Hypothalamus (tissue), 51 donors: ENCODE results near the gene CELF2.

Experiments used
- DNase-seq, 51 donors: peaks; one replicate each; lab custom pipeline; 2025; lab: John Stamatoyannopoulos, UW

CELF2 gene

DNA sequence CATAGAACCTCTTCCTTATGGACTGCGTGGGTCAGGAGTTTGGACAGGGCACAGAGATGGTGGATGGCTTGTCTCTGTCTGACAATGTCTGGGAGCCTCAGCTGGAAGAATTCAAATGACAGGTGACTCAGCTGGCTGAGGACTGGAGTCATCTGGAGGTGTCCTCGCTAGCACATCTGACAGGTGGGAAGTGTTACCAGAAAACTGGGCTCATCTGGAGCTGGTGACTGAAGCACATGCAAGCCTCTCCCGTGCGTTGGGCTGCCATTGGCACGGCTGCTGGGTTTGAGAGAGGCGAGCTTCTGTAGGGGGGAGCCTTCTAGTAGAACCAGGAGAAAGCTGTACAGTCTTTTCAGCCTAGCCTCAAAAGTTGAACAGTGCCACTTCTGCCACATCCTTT is 71.0 kb downstream of the CELF2 start:
- peak in 1 of 51 donors; percentile 34 for DNase-seq

GRCh38 chr10:11089272-11089671 is 71.6 kb downstream of the CELF2 start:
- no peak for DNase-seq

- no peak for DNase-seq
Measured at GRCh38 chr10:11091517-11092102, 73.9 kb downstream of the CELF2 start.

DNA sequence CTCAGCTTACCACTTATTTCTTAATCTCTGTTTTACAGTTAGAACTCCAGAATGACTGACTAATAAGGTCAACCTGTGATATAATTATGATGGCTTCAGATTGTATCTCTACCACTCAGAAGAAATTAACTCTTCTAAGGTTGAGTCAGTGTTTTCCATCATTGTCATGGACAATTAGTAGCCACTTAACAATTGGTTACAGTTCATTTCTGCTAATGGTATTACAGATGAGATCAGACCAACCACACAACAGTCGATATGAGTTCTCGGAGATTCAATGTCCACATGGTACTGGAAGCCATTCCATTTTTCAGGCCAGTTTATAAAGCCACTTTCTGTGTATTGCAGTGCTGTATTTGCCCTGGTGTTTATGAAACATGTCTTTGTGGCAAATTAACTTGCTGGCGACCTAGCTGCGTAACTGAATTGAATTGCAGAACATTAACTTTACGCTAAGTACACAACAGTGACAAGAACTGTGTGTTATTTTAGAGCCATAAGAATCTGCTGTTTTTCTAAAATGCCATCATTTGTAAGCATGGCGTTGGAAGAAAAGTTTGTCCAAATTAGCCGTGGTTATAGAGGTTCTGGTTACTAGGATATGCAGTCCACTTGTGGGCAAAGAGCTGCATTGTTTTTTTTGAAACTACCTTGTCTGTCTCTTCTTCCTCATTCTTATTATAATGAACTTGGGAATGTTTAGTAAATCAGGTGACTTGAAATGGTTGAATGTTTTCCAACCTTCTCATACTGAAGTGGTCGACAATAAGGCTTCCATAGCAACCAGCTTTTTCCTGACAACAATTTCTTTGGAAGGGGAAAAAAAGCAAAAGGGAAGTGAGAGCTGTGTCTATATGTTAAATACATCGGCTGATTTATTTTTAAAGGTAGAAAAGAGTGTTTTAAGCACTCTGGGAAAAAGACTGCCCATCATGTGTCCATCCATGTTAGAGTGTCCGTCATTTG is 76.4 kb downstream of the CELF2 start:
- no peak for DNase-seq

- DNase-seq: peak in 1 of 51 donors; percentile 20
Measured at GRCh38 chr10:11095374-11095801, 77.7 kb downstream of the CELF2 start.

GRCh38 chr10:11096422-11096821 is 78.8 kb downstream of the CELF2 start:
- peak in 1 of 51 donors; percentile 19 for DNase-seq

DNA sequence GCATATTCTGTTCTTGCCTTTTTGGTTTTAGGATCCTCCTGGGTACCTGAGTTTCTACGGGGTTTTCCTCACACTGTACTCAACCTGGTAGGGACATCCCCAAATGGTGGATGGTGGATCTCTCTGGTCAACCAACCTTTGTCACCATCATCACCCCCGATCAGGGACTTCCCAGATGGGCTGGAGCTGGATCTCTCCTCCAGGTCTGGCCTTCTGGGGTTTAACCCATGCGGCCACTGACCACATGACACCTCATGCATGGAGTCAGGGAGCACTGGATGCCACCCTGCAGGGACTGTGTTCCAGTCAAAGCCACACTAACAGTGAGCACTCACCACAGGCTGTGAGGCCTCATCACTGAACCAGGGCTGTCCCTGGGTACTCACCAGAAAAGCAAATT is 80.0 kb downstream of the CELF2 start:
- DNase-seq: no peak

- no peak for DNase-seq
Measured at GRCh38 chr10:11098666-11099065, 81.0 kb downstream of the CELF2 start.

- no peak for DNase-seq
Measured at GRCh38 chr10:11104772-11105675, 87.4 kb downstream of the CELF2 start.

DNA sequence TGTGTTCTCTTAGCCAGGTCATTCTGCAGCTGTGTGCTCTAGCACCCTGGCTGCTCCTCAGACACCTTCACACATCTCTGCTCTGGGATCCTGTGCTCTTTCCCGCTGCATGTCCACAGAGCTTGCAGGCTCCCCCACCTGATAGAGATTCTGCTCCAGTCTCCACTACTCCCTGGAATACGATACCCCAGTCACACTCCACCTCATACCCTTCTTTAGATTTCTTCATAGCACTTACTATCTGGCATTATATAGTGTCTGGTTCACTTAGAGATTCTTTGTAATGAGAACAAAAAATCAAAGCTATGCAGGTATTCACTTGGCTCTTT is 88.0 kb downstream of the CELF2 start:
- DNase-seq: no peak

DNA sequence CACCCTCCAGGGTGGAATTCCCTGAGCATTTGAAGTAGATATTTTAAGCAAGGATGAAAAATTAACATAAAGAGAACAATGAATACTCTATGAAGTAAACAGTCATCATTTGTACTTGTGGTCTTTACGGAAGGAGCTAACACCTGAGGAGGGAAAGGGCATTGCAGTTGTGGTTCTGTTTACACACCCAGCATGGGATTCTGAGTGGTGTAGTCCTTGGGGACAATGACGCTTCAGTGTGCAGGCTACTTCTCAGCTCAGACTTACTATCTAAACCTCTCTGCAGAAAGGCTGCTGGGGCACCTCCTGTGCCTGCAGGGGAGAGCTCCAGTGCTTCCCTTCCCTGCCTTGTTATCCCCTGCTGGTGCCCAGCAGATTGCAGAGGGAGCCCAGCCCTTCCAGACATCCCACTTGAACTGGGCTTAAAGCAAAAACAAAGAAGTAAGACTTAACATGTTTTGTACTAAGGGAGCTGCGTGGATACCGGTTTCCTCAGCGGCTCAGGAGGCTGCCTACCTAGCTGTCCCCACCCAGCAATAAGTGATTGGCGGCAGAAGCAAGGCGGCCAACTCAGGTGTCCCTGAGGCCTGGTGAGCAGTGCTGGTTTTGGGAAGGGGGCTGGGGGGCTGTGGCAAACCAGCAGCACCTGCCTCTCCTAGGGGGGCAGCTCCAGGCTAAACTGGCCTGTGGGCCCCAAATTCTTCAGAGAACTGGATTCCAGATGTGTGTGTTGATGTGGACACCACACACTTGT is 89.1 kb downstream of the CELF2 start:
- no peak for DNase-seq

DNA sequence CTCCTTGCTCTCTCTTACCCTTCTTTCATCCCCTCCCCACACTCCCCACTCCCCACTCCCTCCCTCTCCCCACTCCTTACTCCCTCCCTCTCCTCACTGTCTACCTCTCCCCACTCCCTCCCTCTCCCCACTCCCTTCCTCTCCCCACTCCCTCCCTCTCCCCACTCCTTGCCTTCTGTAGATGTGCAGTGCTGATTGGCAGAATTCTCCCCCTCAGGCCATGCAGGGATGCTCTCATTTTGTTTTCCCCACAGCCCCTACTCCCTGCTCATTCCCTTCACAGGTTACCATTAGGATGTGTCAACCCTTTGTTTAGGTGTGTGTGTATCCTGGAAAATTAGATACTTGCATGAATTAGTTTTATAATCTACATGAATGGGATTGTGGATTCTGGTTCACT is 90.3 kb downstream of the CELF2 start:
- no peak for DNase-seq

DNA sequence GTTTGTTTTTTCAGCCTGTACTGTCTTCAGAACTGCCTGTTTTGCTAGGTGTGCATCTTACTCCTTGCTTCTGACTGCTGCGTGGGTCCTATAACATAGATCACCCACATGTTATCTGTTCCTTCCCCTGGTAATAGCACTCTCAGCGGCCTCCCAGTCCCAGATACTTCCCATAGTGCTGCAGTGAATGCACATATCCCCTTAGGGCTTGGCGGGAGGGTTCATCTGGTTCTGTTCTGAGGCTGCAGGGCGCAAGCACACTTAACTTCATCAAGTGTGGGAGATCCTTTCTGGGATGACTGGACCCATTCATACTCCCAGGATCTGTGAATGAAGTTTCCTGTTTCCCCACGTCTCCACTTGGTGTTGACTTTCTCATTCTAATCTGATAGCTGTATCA is 90.7 kb downstream of the CELF2 start:
- DNase-seq: no peak

DNA sequence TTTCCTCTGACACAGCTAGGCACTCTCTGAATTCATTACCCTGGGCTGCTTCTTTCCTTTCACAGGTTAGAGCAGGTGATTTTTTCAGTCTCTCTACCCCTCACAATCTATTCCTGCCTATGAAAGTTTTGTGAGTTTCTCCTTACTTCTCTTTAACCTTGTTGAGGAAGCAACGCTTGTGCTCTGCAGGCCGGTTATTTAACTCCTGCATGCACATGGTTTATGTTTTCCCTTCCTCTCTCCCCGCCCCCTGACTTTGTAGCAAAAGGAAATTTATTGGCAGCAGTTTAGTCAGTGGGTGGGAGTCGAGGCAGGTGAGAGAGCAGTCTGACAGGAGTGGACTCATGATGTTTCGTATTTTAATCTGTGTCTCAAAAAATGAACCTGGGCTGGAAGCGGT is 91.9 kb downstream of the CELF2 start:
- DNase-seq: no peak

- DNase-seq: peak in 29 of 51 donors; percentile 4 to 66 (median 36)
Measured at GRCh38 chr10:11110539-11110938, 92.9 kb downstream of the CELF2 start.

- DNase-seq: no peak
Measured at GRCh38 chr10:11111490-11111889, 93.8 kb downstream of the CELF2 start.

DNA sequence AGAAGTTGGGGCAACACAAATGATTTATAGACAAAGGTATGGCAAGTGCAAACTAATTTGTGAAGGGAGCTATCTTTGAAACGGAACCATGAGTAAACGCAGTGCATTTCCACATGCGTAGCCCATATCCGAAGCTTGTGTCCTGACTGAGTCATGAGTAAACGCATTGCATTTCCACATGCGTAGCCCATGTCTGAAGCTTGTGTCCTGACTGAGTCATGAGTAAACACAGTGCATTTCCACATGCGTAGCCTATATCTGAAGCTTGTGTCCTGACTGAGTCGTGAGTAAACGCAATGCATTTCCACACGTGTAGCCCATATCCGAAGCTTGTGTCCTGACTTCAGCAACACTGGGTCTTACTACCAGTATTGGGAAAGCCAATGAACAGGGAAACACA is 95.0 kb downstream of the CELF2 start:
- DNase-seq: no peak

- DNase-seq: no peak
Measured at GRCh38 chr10:11113156-11113555, 95.5 kb downstream of the CELF2 start.

DNA sequence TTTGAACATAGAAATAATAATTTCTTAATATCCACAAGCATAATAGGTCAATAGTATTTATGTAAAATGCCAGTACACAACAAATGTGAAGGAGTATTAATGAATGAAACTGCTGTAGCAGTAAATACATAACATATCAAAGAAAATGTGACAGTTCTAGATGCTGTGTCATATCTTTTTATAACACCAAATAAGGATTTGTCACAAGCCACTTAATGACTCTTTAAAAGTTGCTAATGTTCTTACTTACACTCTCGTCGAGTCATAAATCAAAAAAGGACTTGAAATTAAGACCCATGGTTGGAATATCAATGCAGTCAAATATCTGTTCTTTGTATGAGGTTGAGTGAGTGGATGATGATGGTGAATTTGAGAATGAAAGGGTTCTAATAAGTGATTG is 96.6 kb downstream of the CELF2 start:
- DNase-seq: no peak

GRCh38 chr10:11115337-11115736 is 97.7 kb downstream of the CELF2 start:
- DNase-seq: no peak
